Stimulated activated naive CD8-positive, alpha-beta T cell treated with anti-CD3 and anti-CD28 coated beads, Interleukin-15, amount 100 ng/mL, for 72 hours (primary cell): ENCODE measurements around the gene VWA3A.
"Not testable (repeated sequence)": the region's sequence is repeated elsewhere in the genome, so short reads cannot be mapped to it uniquely, and the experiment has no call there.

Source experiments
- ATAC-seq: fragments of 150-1000 bp; cut with Tn5 transposase; 2 replicates; pipeline ENCODE4 v1.10.0; 2021; ENCODE audit warnings: mild to moderate bottlenecking, moderate library complexity
- DNase-seq, 2 donors: peaks; one replicate each; pipeline ENCODE4 v3.0.0; 2021 to 2022
- H3K27ac Mint-ChIP-seq, 2 donors: one replicate each; pipeline ENCODE4 v1.8.0; 2022; ENCODE audit warnings: mild to moderate bottlenecking in 2 of 2, mixed read lengths in 2 of 2, moderate library complexity in 2 of 2
- H3K27me3 Mint-ChIP-seq: one replicate; pipeline ENCODE4 v1.8.0; 2022; ENCODE audit warnings: mixed read lengths
- H3K4me1 Mint-ChIP-seq: one replicate; pipeline ENCODE4 v1.8.0; 2022; ENCODE audit warnings: mild to moderate bottlenecking, mixed read lengths
- H3K4me3 Mint-ChIP-seq, 2 donors: one replicate each; pipeline ENCODE4 v1.8.0; 2022; ENCODE audit warnings: mild to moderate bottlenecking in 2 of 2, mixed read lengths in 2 of 2, moderate library complexity in 1 of 2
- H3K9me3 Mint-ChIP-seq, 2 donors: one replicate each; pipeline ENCODE4 v1.8.0; 2022; ENCODE audit warnings: mixed read lengths in 2 of 2

The VWA3A gene

GRCh38 chr16:22111629-22112028 lies 19.3 kb downstream of the VWA3A start:
- not testable (repeated sequence) for H3K27ac Mint-ChIP-seq, H3K4me3 Mint-ChIP-seq, H3K27me3 Mint-ChIP-seq, DNase-seq, H3K9me3 Mint-ChIP-seq, ATAC-seq, H3K4me1 Mint-ChIP-seq

DNA sequence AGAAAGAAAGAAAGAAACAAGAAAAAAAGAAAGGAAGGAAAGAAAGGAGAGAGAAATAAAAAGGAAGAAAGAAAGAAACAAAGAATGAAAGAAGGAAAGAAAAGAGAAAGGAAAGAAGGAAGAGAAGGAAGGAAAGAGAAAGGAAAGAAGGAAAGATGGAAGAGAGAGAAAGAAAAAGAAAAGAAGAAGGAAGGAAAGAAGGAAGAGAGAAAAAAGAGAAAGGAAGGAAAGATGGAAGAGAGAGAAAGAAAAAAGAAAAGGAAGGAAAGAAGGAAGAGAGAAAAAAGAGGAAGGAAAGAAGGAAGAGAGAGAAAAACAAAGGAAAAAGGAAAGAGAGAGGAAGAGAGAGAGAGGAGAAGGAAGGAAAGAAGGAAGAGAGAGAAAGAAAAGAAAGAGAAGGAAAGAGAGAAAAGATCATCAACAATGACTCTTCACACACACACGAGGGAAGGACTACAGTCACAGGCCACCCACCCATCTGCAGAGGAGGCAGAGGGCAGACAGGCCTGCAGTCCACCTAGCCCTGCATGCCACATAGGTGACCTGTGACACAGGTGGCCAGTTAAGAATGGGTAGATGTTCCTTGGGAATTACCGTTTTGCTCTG lies 23.9 kb downstream of the VWA3A start:
- Mint-ChIP-seq H3K4me1 (no peaks in the 10 kb centered on the region), H3K9me3 (no peaks in the 10 kb centered on the region), H3K4me3 (no peak overlapping the region), H3K27me3 (peaks cover 6% of the 10 kb centered on the region), H3K27ac (peak overlapping the region in 1 of 2 donors; percentile 65)
- ATAC-seq (no peak), DNase-seq (no peak)

DNA sequence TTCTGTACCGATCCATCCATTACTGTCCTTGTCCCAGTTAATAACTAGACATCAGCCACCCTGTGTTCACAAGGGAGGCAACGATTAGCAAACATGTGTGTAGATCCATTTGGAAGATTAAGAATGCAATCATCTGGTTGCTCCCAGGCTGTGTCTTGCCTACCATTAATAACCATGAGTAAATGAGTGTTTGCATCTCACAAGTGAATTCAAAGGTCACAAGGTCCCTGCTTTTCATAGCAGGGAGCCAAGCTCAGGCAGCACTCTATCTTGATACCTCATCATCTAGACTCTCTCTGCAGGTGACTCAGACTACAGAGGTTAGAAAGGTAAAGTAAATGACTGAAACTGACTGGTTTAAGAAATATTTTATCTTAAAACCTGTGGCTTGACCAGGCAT lies 25.3 kb downstream of the VWA3A start:
- no peak for DNase-seq

DNA sequence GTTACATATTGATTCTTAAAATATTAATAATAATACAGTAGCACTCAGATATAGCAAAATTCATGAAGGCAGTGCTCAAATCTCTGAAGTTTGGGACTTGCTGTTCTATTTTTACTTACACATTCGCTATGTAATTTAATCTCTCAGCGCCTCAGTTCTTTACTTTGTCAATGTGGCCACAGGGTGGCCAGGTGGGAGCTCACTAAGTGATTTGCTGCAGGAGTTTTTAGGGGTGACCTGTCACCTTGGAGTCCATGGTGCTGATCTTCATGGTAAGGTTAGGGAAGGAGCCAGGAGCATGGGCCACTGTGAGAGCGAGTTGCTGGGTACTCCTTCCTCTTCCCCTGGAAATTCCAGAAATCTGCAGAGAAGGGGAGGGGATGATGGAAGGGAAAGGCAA lies 28.1 kb downstream of the VWA3A start:
- Mint-ChIP-seq H3K9me3 (no peaks in the 10 kb centered on the region), H3K4me1 (no peaks in the 10 kb centered on the region), H3K4me3 (no peak overlapping the region), H3K27me3 (peaks cover 6% of the 10 kb centered on the region), H3K27ac (peak overlapping the region in 1 of 2 donors; percentile 3)
- DNase-seq (no peak), ATAC-seq (no peak)

More for the DNA sequence above, 25.3 kb downstream of the VWA3A start:
- no peaks in the 10 kb centered on the region for H3K9me3 Mint-ChIP-seq
- no peak overlapping the region for H3K4me3 Mint-ChIP-seq
- no peak for ATAC-seq
- peaks cover 6% of the 10 kb centered on the region for H3K27me3 Mint-ChIP-seq
- no peaks in the 10 kb centered on the region for H3K4me1 Mint-ChIP-seq
- H3K27ac Mint-ChIP-seq, result no peak overlapping the region

GRCh38 chr16:22122239-22122638 lies 29.9 kb downstream of the VWA3A start:
- Mint-ChIP-seq H3K27me3 (peaks cover 6% of the 10 kb centered on the region), H3K4me1 (no peaks in the 10 kb centered on the region)
- no peak for ATAC-seq

DNA sequence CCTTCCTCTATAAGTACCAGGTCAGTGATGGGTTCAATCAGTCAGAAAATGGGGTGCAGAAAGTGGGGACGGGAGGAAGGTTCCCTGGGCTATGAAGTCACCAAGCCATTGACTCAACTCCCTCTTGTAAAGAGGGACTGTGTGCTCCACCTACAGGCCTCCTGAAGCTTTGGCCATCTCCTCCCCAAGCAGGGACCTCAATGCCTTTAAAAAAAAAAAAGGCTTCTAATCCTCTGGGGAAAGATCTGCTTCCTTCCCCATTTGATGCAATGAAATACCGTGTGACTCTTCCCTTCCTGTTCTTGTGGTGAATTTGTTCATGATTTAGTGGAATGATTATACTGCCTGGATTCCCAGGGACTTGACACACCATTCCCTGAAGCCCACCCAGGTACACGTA lies 30.8 kb downstream of the VWA3A start:
- Mint-ChIP-seq H3K27me3 (peaks cover 6% of the 10 kb centered on the region), H3K27ac (no peak overlapping the region), H3K4me1 (no peaks in the 10 kb centered on the region), H3K9me3 (peaks cover 0 to 5% of the 10 kb centered on the region in 2 donors), H3K4me3 (no peak overlapping the region)
- ATAC-seq (no peak), DNase-seq (no peak)

More at GRCh38 chr16:22122239-22122638, 29.9 kb downstream of the VWA3A start:
- DNase-seq, result no peak
- Mint-ChIP-seq H3K9me3 (no peaks in the 10 kb centered on the region), H3K27ac (no peak overlapping the region), H3K4me3 (no peak overlapping the region)

GRCh38 chr16:22123759-22124490 lies 31.6 kb downstream of the VWA3A start:
- ATAC-seq (no peak), DNase-seq (no peak)
- Mint-ChIP-seq H3K27me3 (peaks cover 6% of the 10 kb centered on the region), H3K27ac (peak overlapping the region in 1 of 2 donors; percentile 37), H3K4me3 (no peak overlapping the region), H3K9me3 (peaks cover 0 to 9% of the 10 kb centered on the region in 2 donors), H3K4me1 (no peaks in the 10 kb centered on the region)

GRCh38 chr16:22124583-22125284 lies 32.4 kb downstream of the VWA3A start:
- H3K27ac Mint-ChIP-seq, result no peak overlapping the region
- H3K4me1 Mint-ChIP-seq, result no peaks in the 10 kb centered on the region
- H3K27me3 Mint-ChIP-seq, result peaks cover 6% of the 10 kb centered on the region
- H3K4me3 Mint-ChIP-seq, result no peak overlapping the region
- ATAC-seq (no peak), DNase-seq (no peak)
- H3K9me3 Mint-ChIP-seq, result peaks cover 0 to 9% of the 10 kb centered on the region in 2 donors

- Mint-ChIP-seq H3K4me1 (no peaks in the 10 kb centered on the region), H3K4me3 (no peak overlapping the region), H3K27me3 (no peaks in the 10 kb centered on the region), H3K9me3 (peaks cover 0 to 9% of the 10 kb centered on the region in 2 donors), H3K27ac (no peak overlapping the region)
- DNase-seq (no peak), ATAC-seq (no peak)
Measured at GRCh38 chr16:22126037-22126558, 33.8 kb downstream of the VWA3A start.

DNA sequence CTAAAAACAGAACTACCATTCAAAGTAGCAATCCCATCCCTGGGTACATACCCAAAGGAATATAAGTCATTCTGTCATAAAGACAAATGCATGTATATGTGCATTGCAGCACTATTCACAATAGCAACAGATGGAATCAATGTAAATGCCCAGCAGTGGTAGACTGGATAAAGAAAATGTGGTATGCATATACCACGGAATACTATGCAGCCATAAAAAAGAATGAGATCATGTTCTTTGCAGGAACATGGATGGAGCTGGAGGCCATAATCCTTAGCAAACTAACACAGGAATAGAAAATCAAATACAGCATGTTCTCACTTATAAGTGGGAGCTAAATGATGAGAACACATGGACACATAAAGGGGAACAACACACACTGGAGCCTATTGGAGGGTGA lies 36.2 kb downstream of the VWA3A start:
- H3K27ac Mint-ChIP-seq, DNase-seq, H3K27me3 Mint-ChIP-seq, H3K9me3 Mint-ChIP-seq, ATAC-seq, H3K4me3 Mint-ChIP-seq, H3K4me1 Mint-ChIP-seq: not testable (repeated sequence)

- ATAC-seq (no peak), DNase-seq (no peak)
- H3K9me3 Mint-ChIP-seq, result peaks cover 0 to 9% of the 10 kb centered on the region in 2 donors
- H3K27ac Mint-ChIP-seq, result no peak overlapping the region
- no peaks in the 10 kb centered on the region for H3K27me3 Mint-ChIP-seq
- H3K4me3 Mint-ChIP-seq, result no peak overlapping the region
- no peaks in the 10 kb centered on the region for H3K4me1 Mint-ChIP-seq
Measured at GRCh38 chr16:22130528-22130927, 38.2 kb downstream of the VWA3A start.

DNA sequence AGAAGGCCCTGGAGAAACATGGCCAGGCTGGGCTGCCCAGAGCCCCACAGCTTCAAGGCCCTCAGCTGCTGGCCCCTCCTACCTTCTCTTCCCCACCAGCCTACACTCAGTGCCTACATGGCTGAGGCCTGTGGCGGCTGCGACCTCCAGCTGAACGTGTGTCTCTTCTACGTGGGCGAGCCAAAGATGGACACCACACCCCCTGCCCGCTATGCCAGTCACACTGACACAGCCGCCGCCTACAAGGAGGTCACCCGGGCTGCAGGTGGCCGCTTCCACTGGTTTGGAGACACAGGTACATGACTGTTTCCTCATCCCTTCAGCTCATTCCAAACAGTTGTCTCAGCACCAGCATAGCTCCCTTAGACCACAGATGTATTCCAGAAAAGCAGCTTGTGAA lies 40.5 kb downstream of the VWA3A start:
- Mint-ChIP-seq H3K27ac (no peak overlapping the region), H3K4me1 (no peaks in the 10 kb centered on the region), H3K27me3 (peaks cover 8% of the 10 kb centered on the region), H3K4me3 (no peak overlapping the region), H3K9me3 (peaks cover 0 to 8% of the 10 kb centered on the region in 2 donors)
- DNase-seq (no peak), ATAC-seq (no peak)

DNA sequence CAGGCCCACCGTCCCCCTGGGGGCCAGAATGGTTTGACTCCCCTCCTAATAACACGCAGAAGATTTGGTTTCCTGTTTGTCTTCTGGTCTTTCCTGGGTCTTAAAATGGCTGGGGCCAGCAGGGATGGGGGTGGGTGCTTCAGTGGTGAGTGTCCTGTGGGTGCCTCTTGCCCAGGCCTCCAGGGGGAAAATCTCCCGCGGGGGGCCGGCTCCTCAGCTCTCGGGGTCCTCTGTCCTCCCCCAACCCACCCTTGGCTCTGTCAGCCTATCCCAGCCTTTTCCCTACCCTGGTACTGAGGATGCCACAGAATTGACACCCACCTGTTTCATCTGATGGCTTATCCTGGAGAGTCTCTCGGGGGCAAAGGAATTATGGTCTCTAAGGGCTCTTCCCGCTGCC lies 46.1 kb downstream of the VWA3A start:
- DNase-seq (no peak), ATAC-seq (no peak)
- no peaks in the 10 kb centered on the region for H3K9me3 Mint-ChIP-seq
- peaks cover 18% of the 10 kb centered on the region for H3K27me3 Mint-ChIP-seq
- no peaks in the 10 kb centered on the region for H3K4me1 Mint-ChIP-seq
- no peak overlapping the region for H3K27ac Mint-ChIP-seq
- no peak overlapping the region for H3K4me3 Mint-ChIP-seq

DNA sequence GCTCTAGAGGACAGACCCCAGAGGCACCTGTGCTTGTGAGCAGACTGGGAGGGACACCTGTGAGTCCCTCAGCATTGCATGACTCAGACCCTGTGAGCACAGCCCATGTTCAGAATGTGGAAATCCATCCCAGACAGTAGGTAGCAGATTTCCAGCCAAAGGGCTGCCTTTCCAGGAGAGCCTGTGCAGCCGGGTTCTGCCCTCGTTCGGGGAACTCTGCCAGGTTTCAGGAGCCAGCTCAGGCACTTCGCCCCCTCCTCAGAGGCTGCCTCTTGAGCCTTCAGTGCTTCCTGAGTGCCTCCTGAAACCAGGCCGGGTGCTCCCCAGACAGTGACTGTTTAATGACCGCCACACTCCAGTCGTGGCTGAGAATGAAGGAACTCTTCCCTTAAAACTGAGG lies 46.7 kb downstream of the VWA3A start:
- no peaks in the 10 kb centered on the region for H3K9me3 Mint-ChIP-seq
- no peak overlapping the region for H3K4me3 Mint-ChIP-seq
- no peak for ATAC-seq
- no peak overlapping the region for H3K27ac Mint-ChIP-seq
- no peak for DNase-seq
- peaks cover 18% of the 10 kb centered on the region for H3K27me3 Mint-ChIP-seq
- H3K4me1 Mint-ChIP-seq, result no peaks in the 10 kb centered on the region

DNA sequence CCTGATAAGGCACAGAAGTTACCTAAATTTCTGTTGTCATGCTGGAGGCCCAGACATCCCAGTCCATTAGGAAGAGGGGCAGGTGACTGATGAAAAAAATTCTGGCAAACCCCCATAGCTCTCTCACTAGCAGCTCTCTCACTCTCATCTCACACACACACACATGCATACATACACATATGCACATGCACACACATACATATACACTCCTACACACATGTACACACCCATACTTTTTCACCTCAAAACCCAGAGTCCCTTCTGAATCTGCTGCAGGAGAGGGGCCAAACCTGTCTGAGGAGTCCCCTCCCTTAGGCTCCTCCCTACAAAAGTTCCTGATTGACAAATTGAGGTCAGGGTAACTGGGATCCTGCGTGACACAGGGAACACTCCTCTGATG lies 47.4 kb downstream of the VWA3A start:
- peaks cover 18% of the 10 kb centered on the region for H3K27me3 Mint-ChIP-seq
- H3K4me3 Mint-ChIP-seq, result no peak overlapping the region
- no peaks in the 10 kb centered on the region for H3K4me1 Mint-ChIP-seq
- no peak overlapping the region for H3K27ac Mint-ChIP-seq
- no peaks in the 10 kb centered on the region for H3K9me3 Mint-ChIP-seq
- ATAC-seq (no peak), DNase-seq (no peak)

DNA sequence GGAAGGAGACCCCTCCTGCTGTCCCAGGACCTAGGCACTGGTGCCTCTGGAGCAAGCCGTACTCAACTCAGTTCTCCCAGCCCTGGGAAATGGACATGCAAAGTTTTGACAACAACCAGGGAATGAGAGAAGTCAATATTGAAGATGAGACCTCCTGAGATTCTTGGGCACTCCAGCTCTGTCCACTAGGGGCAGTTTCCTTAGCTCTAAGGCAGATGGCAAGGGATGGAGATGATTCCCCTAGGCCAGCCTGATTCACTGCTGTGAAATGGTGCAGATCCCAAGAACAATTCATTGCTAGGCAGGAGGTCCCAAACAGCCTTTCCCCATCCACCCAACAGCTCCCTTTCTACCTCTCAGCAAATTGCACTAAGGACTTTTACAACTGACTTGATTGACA lies 49.4 kb downstream of the VWA3A start:
- H3K4me3 Mint-ChIP-seq, result no peak overlapping the region
- H3K27ac Mint-ChIP-seq, result no peak overlapping the region
- ATAC-seq, result no peak
- no peaks in the 10 kb centered on the region for H3K9me3 Mint-ChIP-seq
- peaks cover 10% of the 10 kb centered on the region for H3K27me3 Mint-ChIP-seq
- no peak for DNase-seq
- H3K4me1 Mint-ChIP-seq, result no peaks in the 10 kb centered on the region
